ENCODE measurements around the gene POLR2H. TPM values are rescaled to one million over a fixed set of nuclear protein-coding genes. Genes with fewer than 3 reads are reported as not detected.

The POLR2H gene
- total and polyA plus RNA-seq, 10 of the 15 experiments (the other 5 are each of a cell fraction or from before 2014, with no cell fraction given): 74.2 to 357 (median 143) TPM

DNA sequence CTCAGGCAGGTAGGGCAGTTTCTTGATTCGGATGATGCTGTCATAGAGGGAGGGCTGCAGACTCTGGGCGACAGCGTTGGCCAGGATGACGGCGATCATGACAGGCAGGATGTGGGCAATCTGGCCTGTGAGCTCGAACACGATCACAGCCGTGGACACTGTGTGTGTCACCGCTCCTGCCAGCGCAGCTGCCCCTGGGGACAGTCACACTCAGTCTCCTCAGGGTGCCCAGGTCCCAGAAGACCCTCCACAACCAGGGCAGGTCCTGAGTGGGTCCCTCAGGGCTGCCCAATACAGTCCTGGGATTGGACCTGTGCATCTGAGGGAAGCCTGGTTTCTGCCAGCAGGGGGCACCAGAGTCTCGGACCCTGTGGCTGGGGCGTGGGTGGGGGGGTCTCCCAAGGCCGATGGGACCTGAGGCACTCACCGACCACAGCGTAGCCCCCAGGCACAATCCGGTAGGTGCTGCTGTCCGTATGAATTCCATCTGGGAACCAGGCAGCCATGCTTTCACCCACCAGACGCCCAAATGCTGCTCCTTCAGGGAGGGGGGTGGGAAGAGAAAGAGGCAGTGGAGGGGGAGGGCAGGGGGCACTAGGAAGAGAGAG is 7.3 kb upstream of the POLR2H start:
- Histone ChIP-seq H3K4me2 (ENCODE audit: control insufficient read depth, insufficient read depth) (no peak overlapping the region), H3K36me3 (ENCODE audit: control insufficient read depth in 2 of 2, insufficient read depth in 2 of 2, low read length in 1 of 2) (no peaks in the 10 kb centered on the region), H3K9ac (ENCODE audit: control insufficient read depth, insufficient read depth, low read length) (no peak overlapping the region), H3K27ac (ENCODE audit: control insufficient read depth, insufficient read depth) (no peak overlapping the region), H2AFZ (ENCODE audit: control insufficient read depth, low read depth, low read length) (no peak overlapping the region; the same call in 1 of the 2 replicates), H3K27me3 (replicated peaks in 1 of 2; ENCODE audit: control insufficient read depth in 2 of 2, insufficient read depth in 2 of 2, low read length in 1 of 2) (no peaks in the 10 kb centered on the region; a peak in 1 of 4 replicates), H3K79me2 (ENCODE audit: control insufficient read depth, insufficient read depth, low read length) (no peaks in the 10 kb centered on the region), H3K9me3 (replicated peaks; ENCODE audit: control insufficient read depth, insufficient read depth, low read length) (no peaks in the 10 kb centered on the region), H3K4me1 (ENCODE audit: control insufficient read depth, insufficient read depth, low read length) (no peaks in the 10 kb centered on the region), H3K4me3 (no peak overlapping the region), H4K20me1 (ENCODE audit: control insufficient read depth, insufficient read depth) (no peaks in the 10 kb centered on the region)
- intact Hi-C loops (cut with micrococcal nuclease; ENCODE audit: unreplicated experiment) (no loop called here), in situ Hi-C loops (cut with MboI) (no loop called here)
- ATAC-seq (peak; percentile 94), DNase-seq (ENCODE audit: low read depth, low spot score) (no peak), FAIRE-seq (peak; percentile 23)
- RAD21 ChIA-PET (ENCODE audit: unreplicated experiment): interaction anchor here (1.2 to 2.6 kb wide), 2 partner anchors 17 to 160 kb away, joined by 9 to 11 read pairs; no protein-coding TSS in a partner anchor
- BruUV-seq (replicated peaks): no TSS peak
- WGBS (ENCODE audit: insufficient coverage, insufficient replicate concordance, low lambda C conversion rate, missing lambda C conversion rate): 24% methylated on average over 18 of the region's 18 CpGs
- POLR2A ChIA-PET: interaction anchor here (1.2 kb wide), 1 partner anchor 13 kb away, joined by 3 read pairs; no protein-coding TSS in a partner anchor
- CTCF ChIA-PET: interaction anchor here (0.7 to 3.7 kb wide), 18 partner anchors 9 to 459 kb away, joined by 3 to 26 read pairs (median 4); partner anchors contain the start of gene FAM131A
- SMC1A ChIA-PET (ENCODE audit: uncharacterized antibody, unreplicated experiment): interaction anchor here (0.6 to 1.2 kb wide), 3 partner anchors 18 to 158 kb away, joined by 3 read pairs; no protein-coding TSS in a partner anchor
- TF ChIP-seq, protein P1, sequence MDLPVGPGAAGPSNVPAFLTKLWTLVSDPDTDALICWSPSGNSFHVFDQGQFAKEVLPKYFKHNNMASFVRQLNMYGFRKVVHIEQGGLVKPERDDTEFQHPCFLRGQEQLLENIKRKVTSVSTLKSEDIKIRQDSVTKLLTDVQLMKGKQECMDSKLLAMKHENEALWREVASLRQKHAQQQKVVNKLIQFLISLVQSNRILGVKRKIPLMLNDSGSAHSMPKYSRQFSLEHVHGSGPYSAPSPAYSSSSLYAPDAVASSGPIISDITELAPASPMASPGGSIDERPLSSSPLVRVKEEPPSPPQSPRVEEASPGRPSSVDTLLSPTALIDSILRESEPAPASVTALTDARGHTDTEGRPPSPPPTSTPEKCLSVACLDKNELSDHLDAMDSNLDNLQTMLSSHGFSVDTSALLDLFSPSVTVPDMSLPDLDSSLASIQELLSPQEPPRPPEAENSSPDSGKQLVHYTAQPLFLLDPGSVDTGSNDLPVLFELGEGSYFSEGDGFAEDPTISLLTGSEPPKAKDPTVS (IDR thresholded peaks at IDR 0.05; ENCODE audit: low read depth, low read length): no peak
- TF ChIP-seq TCF12 (IDR thresholded peaks at IDR 0.05; ENCODE audit: low read depth, low read length) (no peak), YBX1 (IDR thresholded peaks at IDR 0.05) (no peak), NBN (IDR thresholded peaks at IDR 0.05) (no peak), POLR2AphosphoS2 (IDR thresholded peaks at IDR 0.05; ENCODE audit: low read depth, low read length) (no peak), NR2C1 (IDR thresholded peaks at IDR 0.05) (no peak), ATF7 (IDR thresholded peaks at IDR 0.05; ENCODE audit: low read depth) (no peak), MXI1 (IDR thresholded peaks at IDR 0.05; ENCODE audit: low read depth, low read length) (no peak), ZNF384 (IDR thresholded peaks at IDR 0.05; ENCODE audit: borderline replicate concordance, low read depth, low read length) (no peak), ZNF217 (IDR thresholded peaks at IDR 0.05) (no peak), FOXK2 (IDR thresholded peaks at IDR 0.05) (no peak), GABPA (IDR thresholded peaks at IDR 0.05; ENCODE audit: low read depth) (no peak), STAT3 (IDR thresholded peaks at IDR 0.05; ENCODE audit: low read depth, low read length) (no peak), YY1 (IDR thresholded peaks at IDR 0.05; ENCODE audit: low read depth, low read length) (peak; percentile 55), WRNIP1 (IDR thresholded peaks at IDR 0.05; ENCODE audit: borderline replicate concordance, low read depth, low read length) (no peak), CEBPB (IDR thresholded peaks at IDR 0.05; ENCODE audit: borderline replicate concordance in 1 of 2, low read depth in 2 of 2, low read length in 2 of 2) (no peak), ZNF24 (IDR thresholded peaks at IDR 0.05) (no peak), POLR2AphosphoS5 (IDR thresholded peaks at IDR 0.05; ENCODE audit: low read length) (no peak), ESRRA (IDR thresholded peaks at IDR 0.05; ENCODE audit: low read length) (no peak), SUZ12 (IDR thresholded peaks at IDR 0.05; ENCODE audit: unreplicated experiment) (no peak), IKZF1 (conservative IDR thresholded peaks at IDR 0.05) (no peak), SMARCA5 (IDR thresholded peaks at IDR 0.05) (peak; percentile 31; the same call in 1 of the 2 replicates)
- TF ChIP-seq, protein P2, sequence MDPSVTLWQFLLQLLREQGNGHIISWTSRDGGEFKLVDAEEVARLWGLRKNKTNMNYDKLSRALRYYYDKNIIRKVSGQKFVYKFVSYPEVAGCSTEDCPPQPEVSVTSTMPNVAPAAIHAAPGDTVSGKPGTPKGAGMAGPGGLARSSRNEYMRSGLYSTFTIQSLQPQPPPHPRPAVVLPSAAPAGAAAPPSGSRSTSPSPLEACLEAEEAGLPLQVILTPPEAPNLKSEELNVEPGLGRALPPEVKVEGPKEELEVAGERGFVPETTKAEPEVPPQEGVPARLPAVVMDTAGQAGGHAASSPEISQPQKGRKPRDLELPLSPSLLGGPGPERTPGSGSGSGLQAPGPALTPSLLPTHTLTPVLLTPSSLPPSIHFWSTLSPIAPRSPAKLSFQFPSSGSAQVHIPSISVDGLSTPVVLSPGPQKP (IDR thresholded peaks at IDR 0.05; ENCODE audit: low read depth, low read length): no peak
- TF ChIP-seq, protein P3, sequence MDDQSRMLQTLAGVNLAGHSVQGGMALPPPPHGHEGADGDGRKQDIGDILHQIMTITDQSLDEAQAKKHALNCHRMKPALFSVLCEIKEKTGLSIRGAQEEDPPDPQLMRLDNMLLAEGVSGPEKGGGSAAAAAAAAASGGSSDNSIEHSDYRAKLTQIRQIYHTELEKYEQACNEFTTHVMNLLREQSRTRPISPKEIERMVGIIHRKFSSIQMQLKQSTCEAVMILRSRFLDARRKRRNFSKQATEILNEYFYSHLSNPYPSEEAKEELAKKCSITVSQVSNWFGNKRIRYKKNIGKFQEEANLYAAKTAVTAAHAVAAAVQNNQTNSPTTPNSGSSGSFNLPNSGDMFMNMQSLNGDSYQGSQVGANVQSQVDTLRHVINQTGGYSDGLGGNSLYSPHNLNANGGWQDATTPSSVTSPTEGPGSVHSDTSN (IDR thresholded peaks at IDR 0.05; ENCODE audit: insufficient replicate concordance, low read depth, low read length): no peak

Measured in GM12878 (cell line).